NCI-H2029 (cell line): ENCODE results near the gene NOS1AP.
"Not testable (repeated sequence)": the region's sequence is repeated elsewhere in the genome, so short reads cannot be mapped to it uniquely, and the experiment has no call there.

Experiments
- DNase-seq: peaks from one replicate; lab custom pipeline; 2025; lab: John Stamatoyannopoulos, UW

The NOS1AP gene

DNA sequence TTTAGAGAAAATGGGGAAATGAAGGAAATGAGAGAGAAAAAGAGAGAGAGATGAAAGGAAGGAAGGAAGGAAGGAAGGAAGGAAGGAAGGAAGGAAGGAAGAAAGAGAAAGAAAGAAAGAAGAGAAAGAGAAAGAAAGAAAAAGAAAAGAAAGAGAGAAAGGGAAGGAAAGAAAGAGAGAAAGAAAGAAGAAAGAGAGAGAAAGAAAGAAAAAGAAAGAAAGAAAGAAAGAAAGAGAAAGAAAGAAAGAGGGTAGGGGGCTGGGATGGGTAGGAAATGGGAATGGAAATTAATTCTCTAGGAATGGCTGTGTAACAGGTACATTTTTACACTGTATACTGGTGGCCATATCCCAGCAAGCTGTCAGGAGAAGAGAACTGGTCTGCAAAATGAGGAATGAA is 346.7 kb downstream of the NOS1AP start:
- no peak for DNase-seq

DNA sequence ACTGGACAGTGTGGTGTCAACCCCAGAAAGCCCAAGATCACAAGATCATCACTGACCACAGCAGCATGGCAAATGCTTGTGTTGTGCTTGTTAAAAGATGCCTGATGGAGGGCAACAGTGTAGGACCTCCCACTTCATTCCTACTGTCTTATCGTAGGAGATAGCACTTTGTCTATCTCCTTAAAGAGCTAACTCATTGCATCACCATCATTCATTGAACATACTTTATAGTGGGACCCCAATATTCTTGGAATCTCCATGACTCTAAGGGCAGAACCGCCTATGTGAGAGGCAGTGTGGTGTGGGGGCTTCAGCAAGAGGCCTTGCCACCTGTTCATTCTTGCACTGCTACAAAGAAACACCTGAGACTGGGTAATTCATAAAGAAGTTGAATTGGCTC is 347.4 kb downstream of the NOS1AP start:
- DNase-seq, result no peak

DNA sequence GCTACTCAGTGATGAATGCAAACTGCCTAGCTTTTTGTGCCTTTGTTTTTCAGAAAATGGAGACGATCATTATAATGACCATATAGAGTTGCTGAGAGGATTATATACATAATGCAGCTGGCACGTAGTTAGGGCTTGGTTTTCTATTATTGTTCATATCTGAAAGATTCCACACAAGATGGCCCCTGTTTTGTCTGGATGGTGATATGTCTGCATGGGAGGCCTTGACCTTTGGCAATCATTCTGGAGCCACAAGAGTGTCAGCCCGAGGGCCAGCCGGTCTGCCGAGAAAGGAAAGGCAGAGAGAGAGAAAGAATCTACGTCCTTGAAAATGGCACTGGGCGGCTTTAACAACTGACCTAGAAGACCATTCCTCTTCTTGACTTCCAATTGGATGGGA is 348.2 kb downstream of the NOS1AP start:
- DNase-seq, result no peak

DNA sequence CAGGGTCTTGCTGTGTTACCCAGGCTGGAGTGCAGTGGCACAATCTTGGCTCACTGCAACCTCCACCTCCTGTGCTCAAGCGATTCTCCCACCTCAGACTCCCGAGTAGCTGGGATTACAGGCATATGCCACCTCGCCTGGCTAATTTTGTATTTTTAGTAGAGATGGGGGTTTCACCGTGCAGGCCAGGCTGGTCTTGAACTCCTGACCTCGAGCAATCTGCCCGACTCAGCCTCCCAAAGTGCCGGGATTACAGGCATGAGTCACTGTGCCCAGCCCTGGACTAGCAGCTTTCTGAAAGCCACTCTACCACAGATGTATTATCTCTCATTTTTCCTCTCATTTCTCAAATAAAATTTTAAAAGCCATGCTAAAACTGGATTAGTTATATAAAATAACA is 349.1 kb downstream of the NOS1AP start:
- not testable (repeated sequence) for DNase-seq

DNA sequence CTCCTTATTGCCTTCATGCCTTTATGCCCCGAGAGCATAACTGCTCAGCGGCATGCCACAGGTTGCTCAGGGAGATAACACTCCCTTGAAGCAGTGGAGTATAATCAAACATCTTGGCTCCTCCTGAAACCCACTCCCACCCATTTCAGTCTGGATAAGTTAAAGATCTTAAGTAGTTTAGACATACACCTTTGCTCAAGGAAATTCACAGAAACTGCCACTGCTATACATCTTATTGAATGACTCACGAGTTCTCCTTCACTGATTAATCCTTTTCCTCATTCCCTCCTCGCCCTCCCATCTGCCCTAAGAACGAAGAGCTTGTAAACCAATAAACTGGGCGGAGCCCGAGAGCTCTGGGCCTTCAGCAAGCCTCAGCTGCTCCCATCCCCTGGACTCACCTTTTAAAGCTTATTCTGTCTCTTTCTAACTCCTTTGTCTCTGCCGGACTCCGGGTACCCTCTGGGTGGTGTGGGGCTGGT is 350.0 kb downstream of the NOS1AP start:
- not testable (repeated sequence) for DNase-seq
